ENCODE measurements around the gene HMMR. TPM values are rescaled to one million over a fixed set of nuclear protein-coding genes. Genes with fewer than 3 reads are reported as not detected.
A peak's percentile ranks its signal among the peaks of the same experiment; 100 is the strongest.

The HMMR gene
- total RNA-seq, 1 donor from 2014 or later: 225 TPM

- peaks cover 3% of the 10 kb centered on the region for H3F3A ChIP-seq (ENCODE audit: low read depth)
- no peaks in the 10 kb centered on the region for H3K4me1 Mint-ChIP-seq
- DNase-seq (ENCODE audit: low spot score): no peak
- TF ChIP-seq CTCF (IDR thresholded peaks at IDR 0.05) (peak; percentile 28), EZH2 (IDR thresholded peaks at IDR 0.05) (no peak), EZH2phosphoT487 (IDR thresholded peaks at IDR 0.05) (no peak)
- no peak overlapping the region for H3K4me3 Mint-ChIP-seq
- H3K27me3 ChIP-seq: no peaks in the 10 kb centered on the region
- H3K9ac ChIP-seq: no peak overlapping the region
- H3K79me2 ChIP-seq (ENCODE audit: low read depth): no peaks in the 10 kb centered on the region
- H3K27ac ChIP-seq: no peak overlapping the region
- no peaks in the 10 kb centered on the region for H3K9me3 Mint-ChIP-seq
- H3K27me3 Mint-ChIP-seq (ENCODE audit: insufficient read depth, low read depth): no peaks in the 10 kb centered on the region
- no peaks in the 10 kb centered on the region for H3K4me1 ChIP-seq
- H3K36me3 ChIP-seq: peaks cover 33% of the 10 kb centered on the region
- no peak overlapping the region for H3K4me3 ChIP-seq
- peaks cover 31% of the 10 kb centered on the region for H3K36me3 Mint-ChIP-seq
- no peak overlapping the region for H3K27ac Mint-ChIP-seq
- no peak overlapping the region for H2AFZ ChIP-seq (replicated peaks)
- no peaks in the 10 kb centered on the region for H4K20me1 ChIP-seq (ENCODE audit: low read depth)
- no peak overlapping the region for H3K4me2 ChIP-seq
- no peaks in the 10 kb centered on the region for H3K9me3 ChIP-seq (ENCODE audit: low read depth)
Observed at GRCh38 chr5:163473635-163474243, 13.3 kb downstream of the HMMR start.

- Histone ChIP-seq H3K27me3 (no peaks in the 10 kb centered on the region), H2AFZ (replicated peaks) (no peak overlapping the region), H3K27ac (no peak overlapping the region), H3F3A (ENCODE audit: low read depth) (peaks cover 3% of the 10 kb centered on the region), H3K9ac (no peak overlapping the region), H3K79me2 (ENCODE audit: low read depth) (no peaks in the 10 kb centered on the region), H3K4me1 (no peaks in the 10 kb centered on the region), H4K20me1 (ENCODE audit: low read depth) (no peaks in the 10 kb centered on the region), H3K9me3 (ENCODE audit: low read depth) (no peaks in the 10 kb centered on the region), H3K36me3 (peaks cover 33% of the 10 kb centered on the region), H3K4me2 (no peak overlapping the region), H3K4me3 (no peak overlapping the region)
- no peaks in the 10 kb centered on the region for H3K4me1 Mint-ChIP-seq
- TF ChIP-seq CTCF (IDR thresholded peaks at IDR 0.05): no peak
- TF ChIP-seq EZH2phosphoT487 (IDR thresholded peaks at IDR 0.05): no peak
- no peak for TF ChIP-seq EZH2 (IDR thresholded peaks at IDR 0.05)
- no peak for DNase-seq (ENCODE audit: low spot score)
- H3K27ac Mint-ChIP-seq: no peak overlapping the region
- H3K4me3 Mint-ChIP-seq: no peak overlapping the region
- H3K36me3 Mint-ChIP-seq: peaks cover 31% of the 10 kb centered on the region
- no peaks in the 10 kb centered on the region for H3K27me3 Mint-ChIP-seq (ENCODE audit: insufficient read depth, low read depth)
- no peaks in the 10 kb centered on the region for H3K9me3 Mint-ChIP-seq
Observed at GRCh38 chr5:163475411-163475810, 15.0 kb downstream of the HMMR start.

- Histone ChIP-seq H3K4me1 (no peaks in the 10 kb centered on the region), H3K9ac (no peak overlapping the region), H3K27ac (no peak overlapping the region), H3K27me3 (no peaks in the 10 kb centered on the region), H4K20me1 (ENCODE audit: low read depth) (no peaks in the 10 kb centered on the region), H2AFZ (replicated peaks) (no peak overlapping the region), H3K36me3 (peaks cover 44% of the 10 kb centered on the region), H3K4me2 (no peak overlapping the region), H3K79me2 (ENCODE audit: low read depth) (no peaks in the 10 kb centered on the region), H3K9me3 (ENCODE audit: low read depth) (no peaks in the 10 kb centered on the region), H3K4me3 (no peak overlapping the region), H3F3A (ENCODE audit: low read depth) (peaks cover 3% of the 10 kb centered on the region)
- Mint-ChIP-seq H3K27ac (no peak overlapping the region), H3K4me1 (no peaks in the 10 kb centered on the region), H3K27me3 (ENCODE audit: insufficient read depth, low read depth) (no peaks in the 10 kb centered on the region), H3K9me3 (no peaks in the 10 kb centered on the region), H3K4me3 (no peak overlapping the region), H3K36me3 (peaks cover 33% of the 10 kb centered on the region)
- DNase-seq (ENCODE audit: low spot score): no peak
- TF ChIP-seq EZH2phosphoT487 (IDR thresholded peaks at IDR 0.05) (no peak), EZH2 (IDR thresholded peaks at IDR 0.05) (no peak), CTCF (IDR thresholded peaks at IDR 0.05) (no peak)
Observed at GRCh38 chr5:163478126-163478981, 17.9 kb downstream of the HMMR start.

All from neural progenitor cell (in vitro differentiated cells).